SK-N-SH (cell line): ENCODE data around the gene SH2D5. TPM values are rescaled to one million over a fixed set of nuclear protein-coding genes. Genes with fewer than 3 reads are reported as not detected.

Experiments used
- CTCF ChIA-PET: fragments of 300-600, 350-600 bp; formaldehyde crosslinking; extraction: SDS; loops from one replicate; lab custom pipeline; 2021; lab: Yijun Ruan, JAX
- POLR2A ChIA-PET: fragments of 350-600 bp; sonication (Branson Sonifier 250); formaldehyde crosslinking; extraction: SDS; loops from one replicate; lab custom pipeline; 2020; ENCODE audit warnings: antibody characterized with exemption, inconsistent platforms; lab: Yijun Ruan, JAX
- DNase-seq: peaks from one replicate; pipeline ENCODE4 v3.0.0; 2012
- H2AFZ ChIP-seq: fragments of 200-600 bp; sonication (generic); 2 replicates; pipeline ENCODE4 v1.8.1; 2016; ENCODE audit warnings: antibody characterized with exemption, mild to moderate bottlenecking, low read depth
- H3F3A ChIP-seq: fragments of 200-600 bp; sonication (generic); replicated peaks from 2 replicates; pipeline ENCODE3; 2016; ENCODE audit warnings: antibody characterized with exemption, mild to moderate bottlenecking; ENCODE audit not compliant: insufficient read depth
- H3K27ac ChIP-seq, 2 experiments: fragments of 200-500 bp in 1 of 2; fragments of 200-600 bp in 1 of 2; sonication (Bioruptor generic) in 1 of 2; sonication (generic), shearing (Covaris generic) in 1 of 2; 2 replicates each; pipeline versions ENCODE4 v1.5.1 to v1.6.1; 2014 to 2016; ENCODE audit warnings: low read depth in 2 of 2, inconsistent platforms in 1 of 2, low read length in 1 of 2, mild to moderate bottlenecking in 1 of 2, mixed read lengths in 1 of 2
- H3K27me3 ChIP-seq: fragments of 200-600 bp; sonication (generic), shearing (Covaris generic); 2 replicates; pipeline ENCODE4 v1.6.1; 2016; ENCODE audit warnings: mixed run types; ENCODE audit not compliant: insufficient read depth
- H3K36me3 ChIP-seq, 2 experiments: fragments of 200-500 bp in 1 of 2; fragments of 200-600 bp in 1 of 2; sonication (Bioruptor generic) in 1 of 2; sonication (generic) in 1 of 2; replicated peaks in 1 of 2; 2 replicates each; pipeline versions ENCODE3 to v1.5.1; 2014 to 2016; ENCODE audit warnings: low read length in 1 of 2, mild to moderate bottlenecking in 1 of 2; ENCODE audit not compliant: insufficient read depth in 2 of 2, control insufficient read depth in 1 of 2
- H3K4me1 ChIP-seq, 2 experiments: fragments of 200-500 bp in 1 of 2; fragments of 200-600 bp in 1 of 2; sonication (Bioruptor generic) in 1 of 2; sonication (generic), shearing (Covaris generic) in 1 of 2; 2 replicates each; pipeline versions ENCODE4 v1.5.1 to v1.6.1; 2014 to 2016; ENCODE audit warnings: low read depth in 1 of 2, low read length in 1 of 2, mixed run types in 1 of 2; ENCODE audit not compliant: insufficient read depth in 2 of 2, control insufficient read depth in 1 of 2
- H3K4me2 ChIP-seq: fragments of 200-600 bp; sonication (generic), shearing (Covaris generic); 2 replicates; pipeline ENCODE4 v1.6.1; 2017; ENCODE audit warnings: mixed run types
- H3K4me3 ChIP-seq, 2 experiments: fragments of 200-500 bp in 1 of 2; fragments of 200-600 bp in 1 of 2; sonication (Bioruptor generic) in 1 of 2; sonication (generic), shearing (Covaris generic) in 1 of 2; 2 replicates each; pipeline versions ENCODE4 v1.5.1 to v1.8.1; 2014 to 2016; ENCODE audit warnings: low read depth in 2 of 2, inconsistent platforms in 1 of 2, low read length in 1 of 2, mild to moderate bottlenecking in 1 of 2, mixed read lengths in 1 of 2, moderate library complexity in 1 of 2
- H3K79me2 ChIP-seq: fragments of 200-600 bp; sonication (generic); 2 replicates; pipeline ENCODE4 v1.8.1; 2017; ENCODE audit warnings: mild to moderate bottlenecking; ENCODE audit not compliant: insufficient read depth
- H3K9ac ChIP-seq: fragments of 200-600 bp; sonication (generic); 2 replicates; pipeline ENCODE4 v1.6.1; 2017; ENCODE audit warnings: mixed run types
- H3K9me2 ChIP-seq: fragments of 200-600 bp; sonication (generic); 2 replicates; pipeline ENCODE4 v1.6.1; 2017; ENCODE audit warnings: mixed run types
- H3K9me3 ChIP-seq: fragments of 200-600 bp; sonication (generic); 2 replicates; pipeline ENCODE4 v1.6.1; 2017; ENCODE audit warnings: mixed run types, mild to moderate bottlenecking, moderate library complexity
- H4K20me1 ChIP-seq: fragments of 200-600 bp; sonication (generic); 2 replicates; pipeline ENCODE4 v1.6.1; 2017; ENCODE audit warnings: mild to moderate bottlenecking, mixed run types; ENCODE audit not compliant: insufficient read depth
- ELF1 ChIP-seq: IDR thresholded peaks from 2 replicates; pipeline ENCODE4 v1.4.0; 2012
- EP300 ChIP-seq, 2 experiments: IDR thresholded peaks; 2 replicates each; pipeline versions ENCODE4 v1.4.0 to v1.6.1; 2012; ENCODE audit warnings: borderline replicate concordance in 1 of 2, low read depth in 1 of 2, low read length in 1 of 2
- EZH2phosphoT487 ChIP-seq: fragments of 200-600 bp; sonication (generic); IDR thresholded peaks from 2 replicates; pipeline ENCODE4 v1.6.1; 2017; ENCODE audit warnings: low read depth, mixed run types, mild to moderate bottlenecking, antibody characterized with exemption, moderate library complexity, borderline replicate concordance
- FOSL2 ChIP-seq: IDR thresholded peaks from 2 replicates; pipeline ENCODE4 v1.4.0; 2012; ENCODE audit warnings: low read depth, mild to moderate bottlenecking, moderate library complexity, borderline replicate concordance
- FOXM1 ChIP-seq: IDR thresholded peaks from 2 replicates; pipeline ENCODE4 v1.4.0; 2012; ENCODE audit warnings: low read depth, mild to moderate bottlenecking
- GABPA ChIP-seq: IDR thresholded peaks from 2 replicates; pipeline ENCODE4 v1.4.0; 2012; ENCODE audit warnings: low read depth, mild to moderate bottlenecking
- IRF3 ChIP-seq: fragments of 150-350 bp; IDR thresholded peaks from 2 replicates; pipeline ENCODE4 v1.6.1; 2016; ENCODE audit warnings: mild to moderate bottlenecking, low read depth, low read length
- JUND ChIP-seq: IDR thresholded peaks from 2 replicates; pipeline ENCODE4 v1.4.0; 2012
- NFIC ChIP-seq: IDR thresholded peaks from 2 replicates; pipeline ENCODE4 v1.4.0; 2012; ENCODE audit warnings: borderline replicate concordance
- PBX3 ChIP-seq: IDR thresholded peaks from 2 replicates; pipeline ENCODE4; 2012
- POLR2AphosphoS5 ChIP-seq: IDR thresholded peaks from 2 replicates; pipeline ENCODE4 v1.6.1; 2012; ENCODE audit warnings: low read depth, low read length
- RAD21 ChIP-seq: IDR thresholded peaks from 2 replicates; pipeline ENCODE4 v1.6.1; 2012; ENCODE audit warnings: mild to moderate bottlenecking, low read length
- RCOR1 ChIP-seq: fragments of 150-350 bp; IDR thresholded peaks from 2 replicates; pipeline ENCODE4 v1.6.1; 2017; ENCODE audit warnings: antibody characterized with exemption, low read length
- RFX5 ChIP-seq: IDR thresholded peaks from 2 replicates; pipeline ENCODE4 v1.6.1; 2012; ENCODE audit warnings: mild to moderate bottlenecking, improper control_type of control experiment, low read length
- SIN3A ChIP-seq: IDR thresholded peaks from 2 replicates; pipeline ENCODE4 v1.6.1; 2012; ENCODE audit warnings: low read depth, mild to moderate bottlenecking, low read length, moderate library complexity, borderline replicate concordance
- SMC3 ChIP-seq: IDR thresholded peaks from 2 replicates; pipeline ENCODE4 v1.6.1; 2012; ENCODE audit warnings: low read depth, low read length, improper control_type of control experiment
- USF2 ChIP-seq: fragments of 150-350 bp; IDR thresholded peaks from 2 replicates; pipeline ENCODE4 v1.6.1; 2017; ENCODE audit warnings: antibody characterized with exemption, low read length, low read depth, borderline replicate concordance
- YY1 ChIP-seq: IDR thresholded peaks from 2 replicates; pipeline ENCODE4 v1.4.0; 2012; ENCODE audit warnings: low read depth, mild to moderate bottlenecking
- ZBTB33 ChIP-seq: IDR thresholded peaks from 2 replicates; pipeline ENCODE4 v1.4.0; 2012; ENCODE audit warnings: low read depth, borderline replicate concordance
- WGBS: methylation state at CpG from one replicate; pipeline ENCODE4 v1.1.6; 2017; ENCODE audit warnings: low lambda C conversion rate; 5-methylcytosine and 5-hydroxymethylcytosine counted together
- polyA plus RNA-seq, 3 experiments: library from polyadenylated mRNA; depleted of rRNA; stranded (reverse); fragments of >200 nt; gene quantifications; 2 replicates each; pipeline ENCODE4 v1.2.3, GENCODE V29; 2012

Gene SH2D5
- polyA plus RNA-seq, 1 of the 3 experiments (the other 2 are of a cell fraction) = 6.1 TPM

GRCh38 chr1:20753589-20753988, 21.1 kb upstream of the SH2D5 start:
- Histone ChIP-seq H3K79me2 (peaks cover 62% of the 10 kb centered on the region), H3K27ac (peak overlapping the region in 1 of 2 experiments; percentile 30; a peak in 2 of 4 replicates), H3K9ac (no peak overlapping the region), H3K9me3 (no peaks in the 10 kb centered on the region), H3F3A (peaks cover 19% of the 10 kb centered on the region), H3K4me3 (no peak overlapping the region), H3K27me3 (no peaks in the 10 kb centered on the region), H2AFZ (no peak overlapping the region), H3K36me3 (peaks cover 46 to 79% of the 10 kb centered on the region in 2 experiments), H3K4me1 (0 out of 4 replicates have a peak, but pooled peaks cover 0 to 5% of the 10 kb centered on the region in 2 experiments), H4K20me1 (no peaks in the 10 kb centered on the region), H3K4me2 (no peak overlapping the region), H3K9me2 (no peaks in the 10 kb centered on the region)
- 77% methylated on average over 3 of the region's 3 CpGs for WGBS
- ChIA-PET POLR2A (no interaction called here), CTCF (interaction anchor here (1.4 kb wide), 1 partner anchor 442 kb away, joined by 4 read pairs; no protein-coding TSS in a partner anchor)
- TF ChIP-seq RCOR1 (no peak), SMC3 (no peak), FOXM1 (no peak), IRF3 (no peak), RAD21 (no peak), POLR2AphosphoS5 (no peak), GABPA (no peak), NFIC (no peak), EP300 (IDR thresholded peaks at IDR 0.05; ENCODE audit: borderline replicate concordance in 1 of 2, low read depth in 1 of 2, low read length in 1 of 2) (no peak), EZH2phosphoT487 (no peak), PBX3 (no peak), FOSL2 (no peak), RFX5 (no peak), JUND (no peak), SIN3A (no peak), USF2 (no peak), ZBTB33 (no peak), YY1 (no peak), ELF1 (no peak)
- no peak for DNase-seq
